AG09319 (cell line): Measurements from ENCODE around the gene PRR16.
A peak's percentile ranks its signal among the peaks of the same experiment; 100 is the strongest.

Experiments used
- DNase-seq: peaks from one replicate; pipeline ENCODE4 v3.0.0-alpha.2; 2010; ENCODE audit warnings: low read depth; ENCODE audit errors: extremely low read depth
- CTCF ChIP-seq: IDR thresholded peaks from 2 replicates; pipeline ENCODE4 v1.5.1; 2011; ENCODE audit warnings: low read depth, mild to moderate bottlenecking, inconsistent platforms, low read length, moderate library complexity

PRR16 gene

GRCh38 chr5:120442694-120443093 lies 21.4 kb upstream of the PRR16 start:
- no peak for TF ChIP-seq CTCF
- no peak for DNase-seq

DNA sequence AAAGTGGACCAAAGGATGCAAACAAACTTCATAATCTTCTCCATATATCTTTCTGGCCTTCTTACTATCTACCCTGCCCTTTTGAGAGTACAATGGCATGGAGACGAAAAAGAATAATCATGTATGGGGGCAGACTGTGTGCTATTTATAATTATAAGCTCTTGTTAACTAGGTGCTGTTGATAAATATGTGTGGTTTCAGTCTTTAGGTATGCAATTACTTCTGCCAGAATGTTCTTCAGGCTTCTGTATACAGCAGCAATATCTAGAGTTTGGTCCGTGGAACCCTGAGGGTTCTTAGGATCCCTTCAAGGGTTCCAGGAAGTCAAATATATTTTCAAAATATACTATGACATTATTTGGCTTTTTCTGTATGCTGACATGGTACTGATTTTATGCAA lies 20.5 kb upstream of the PRR16 start:
- no peak for DNase-seq
- TF ChIP-seq CTCF, result no peak

DNA sequence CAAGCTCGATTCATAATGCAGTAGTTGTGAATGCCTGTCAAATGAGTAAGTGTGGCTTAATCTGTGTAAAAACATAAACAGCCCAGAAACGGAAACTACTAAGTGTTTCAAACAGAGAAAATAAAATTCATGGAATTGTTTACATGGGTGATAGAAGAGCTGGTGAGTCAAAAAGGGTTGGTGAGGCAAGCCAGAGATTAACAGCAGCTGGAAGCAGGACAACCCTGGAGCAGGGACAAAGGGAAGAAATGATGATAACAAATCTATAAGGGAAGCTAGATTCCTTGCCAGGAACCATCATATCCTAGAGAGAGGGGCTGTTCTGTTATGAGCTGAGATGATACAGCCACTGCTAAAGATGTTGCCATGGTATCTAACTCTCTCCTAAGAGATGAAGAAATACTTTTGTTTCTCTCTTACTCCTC lies 18.0 kb upstream of the PRR16 start:
- no peak for TF ChIP-seq CTCF
- peak; percentile 61 for DNase-seq

DNA sequence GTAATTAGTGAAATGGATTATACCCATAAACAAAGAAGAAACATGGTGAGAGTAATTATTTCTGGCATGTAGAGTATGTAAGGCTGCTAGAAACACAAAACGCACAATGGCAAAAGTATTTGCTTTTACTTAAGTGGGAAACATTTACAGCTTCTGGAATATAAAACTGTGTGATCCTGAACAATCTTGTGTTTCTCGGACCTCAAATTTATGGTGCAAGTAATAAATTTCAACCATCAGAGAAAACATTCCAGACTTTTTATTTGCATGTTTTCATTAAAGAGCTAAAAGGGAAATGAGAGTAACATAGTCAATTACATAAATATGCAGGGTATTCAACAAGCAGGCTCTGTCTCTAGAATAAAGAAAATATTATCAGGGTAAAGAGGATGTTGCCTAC lies 17.2 kb upstream of the PRR16 start:
- no peak for TF ChIP-seq CTCF
- DNase-seq, result no peak

- TF ChIP-seq CTCF, result no peak
- DNase-seq, result no peak
Measured at GRCh38 chr5:120447706-120448239, 16.3 kb upstream of the PRR16 start.

DNA sequence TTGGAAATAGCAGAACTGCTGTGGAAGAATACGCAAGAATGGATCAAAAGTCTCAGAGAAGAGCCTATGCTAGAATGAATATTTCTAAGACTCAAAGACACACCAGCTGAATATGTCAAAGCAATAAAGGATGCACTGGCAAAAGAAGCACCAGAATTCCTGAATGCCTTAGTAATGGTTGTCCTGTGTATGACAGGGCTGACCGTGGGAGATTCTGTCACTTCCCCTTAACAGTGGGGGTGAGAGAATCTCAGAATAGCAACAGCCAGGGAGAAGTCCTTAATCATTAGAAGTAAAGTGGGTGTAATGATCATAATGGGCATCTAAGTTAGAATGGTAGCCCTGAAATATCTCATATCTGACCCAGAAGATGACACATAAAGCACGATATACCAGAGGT lies 14.6 kb upstream of the PRR16 start:
- no peak for TF ChIP-seq CTCF
- DNase-seq, result no peak

GRCh38 chr5:120450910-120451309 lies 13.2 kb upstream of the PRR16 start:
- TF ChIP-seq CTCF, result no peak
- no peak for DNase-seq
